MV-4-11 (cell line): ENCODE data around the gene OR4C11.

Experiments used
- DNase-seq: peaks from one replicate; lab custom pipeline; 2025; lab: John Stamatoyannopoulos, UW

The OR4C11 gene

GRCh38 chr11:55607545-55607944, at the start of gene OR4C11:
Gene OR4C11, minus strand, starts transcription at chr11:55607645. Its CDS starts 3,272 bp downstream, at chr11:55604373.
- no peak for DNase-seq

GRCh38 chr11:55655096-55655495, 47.7 kb upstream of the OR4C11 start:
- no peak for DNase-seq

GRCh38 chr11:55652560-55652959, 45.1 kb upstream of the OR4C11 start:
- no peak for DNase-seq

- no peak for DNase-seq
Measured at GRCh38 chr11:55648027-55648426, 40.6 kb upstream of the OR4C11 start, which contains the start of gene OR4S2. Gene OR4S2, plus strand, starts transcription at chr11:55648327. Its CDS starts 2,577 bp downstream, at chr11:55650904.

- DNase-seq, result no peak
Measured at GRCh38 chr11:55634813-55635212, 27.4 kb upstream of the OR4C11 start, which contains the start of gene OR4P4. Gene OR4P4, plus strand, starts transcription at chr11:55635113.

GRCh38 chr11:55624531-55624930, 17.1 kb upstream of the OR4C11 start:
- no peak for DNase-seq

GRCh38 chr11:55572548-55572947, 34.9 kb downstream of the OR4C11 start:
- no peak for DNase-seq

GRCh38 chr11:55571828-55572227, 35.6 kb downstream of the OR4C11 start, which contains the start of gene OR4C16:
Gene OR4C16, plus strand, starts transcription at chr11:55572128. Its CDS starts 0 bp downstream, at chr11:55572128.
- DNase-seq, result no peak

- DNase-seq, result no peak
Measured at GRCh38 chr11:55554169-55554568, 53.3 kb downstream of the OR4C11 start, which contains the start of gene OR4C15. Gene OR4C15, plus strand, starts transcription at chr11:55554469. Its CDS starts 0 bp downstream, at chr11:55554469.
